Astrocyte (in vitro differentiated cells and primary cell): ENCODE data around the gene RNF175. TPM values are rescaled to one million over a fixed set of nuclear protein-coding genes. Genes with fewer than 3 reads are reported as not detected.

Experiments
- DNase-seq: peaks from one replicate; pipeline ENCODE4 v3.0.0-alpha.2; 2010; ENCODE audit warnings: low read depth
- FAIRE-seq: peaks from 2 replicates; lab custom pipeline; 2011; peaks lifted over from hg19 to GRCh38; lab: Jason Lieb, UNC
- H2AFZ ChIP-seq: 2 replicates; pipeline ENCODE4 v1.6.0; 2012; ENCODE audit warnings: low read depth, low read length, inconsistent platforms
- H3K27ac ChIP-seq: 2 replicates; pipeline ENCODE4 v1.5.1; 2011; ENCODE audit warnings: low read depth, low read length, inconsistent platforms
- H3K27me3 ChIP-seq: 2 replicates; pipeline ENCODE4 v1.6.0; 2011; ENCODE audit warnings: low read length, inconsistent platforms; ENCODE audit not compliant: insufficient read depth
- H3K36me3 ChIP-seq: 2 replicates; pipeline ENCODE4 v1.5.1; 2011; ENCODE audit warnings: low read length, inconsistent platforms; ENCODE audit not compliant: insufficient read depth
- H3K4me1 ChIP-seq: 2 replicates; pipeline ENCODE4 v1.5.1; 2011; ENCODE audit warnings: low read length, inconsistent platforms; ENCODE audit not compliant: insufficient read depth
- H3K4me2 ChIP-seq: 2 replicates; pipeline ENCODE4 v1.6.0; 2012; ENCODE audit warnings: low read length, inconsistent platforms
- H3K4me3 ChIP-seq: 2 replicates; pipeline ENCODE4 v1.5.1; 2011; ENCODE audit warnings: low read depth, mild to moderate bottlenecking, low read length, inconsistent platforms; ENCODE audit not compliant: insufficient read depth
- H3K79me2 ChIP-seq: 2 replicates; pipeline ENCODE4 v1.6.0; 2012; ENCODE audit warnings: mild to moderate bottlenecking, low read length, inconsistent platforms; ENCODE audit not compliant: insufficient read depth
- H3K9ac ChIP-seq: 2 replicates; pipeline ENCODE4 v1.6.0; 2012; ENCODE audit warnings: mild to moderate bottlenecking, low read length, inconsistent platforms
- H3K9me3 ChIP-seq: 2 replicates; pipeline ENCODE4 v1.5.1; 2012; ENCODE audit warnings: low read depth, mild to moderate bottlenecking, low read length, inconsistent platforms; ENCODE audit not compliant: insufficient read depth
- H4K20me1 ChIP-seq: 2 replicates; pipeline ENCODE4 v1.6.0; 2012; ENCODE audit warnings: low read length, inconsistent platforms; ENCODE audit not compliant: insufficient read depth
- H3K27ac Mint-ChIP-seq: one replicate; pipeline ENCODE4 v1.8.0; 2021; ENCODE audit warnings: mild to moderate bottlenecking, mixed read lengths; ENCODE audit not compliant: unreplicated experiment
- H3K27me3 Mint-ChIP-seq: one replicate; pipeline ENCODE4 v1.8.0; 2021; ENCODE audit warnings: low read depth, mixed read lengths; ENCODE audit not compliant: unreplicated experiment
- H3K36me3 Mint-ChIP-seq: one replicate; pipeline ENCODE4 v1.8.0; 2021; ENCODE audit warnings: low read depth, mixed read lengths; ENCODE audit not compliant: unreplicated experiment
- H3K4me1 Mint-ChIP-seq: one replicate; pipeline ENCODE4 v1.8.0; 2021; ENCODE audit warnings: low read depth, mixed read lengths; ENCODE audit not compliant: unreplicated experiment
- H3K4me3 Mint-ChIP-seq: one replicate; pipeline ENCODE4 v1.8.0; 2021; ENCODE audit warnings: mild to moderate bottlenecking, moderate library complexity, mixed read lengths; ENCODE audit not compliant: unreplicated experiment
- H3K9me3 Mint-ChIP-seq: one replicate; pipeline ENCODE4 v1.8.0; 2021; ENCODE audit warnings: mild to moderate bottlenecking, mixed read lengths; ENCODE audit not compliant: unreplicated experiment
- CTCF ChIP-seq: IDR thresholded peaks from 2 replicates; pipeline ENCODE4 v1.5.1; 2011; ENCODE audit warnings: low read depth, mild to moderate bottlenecking, inconsistent platforms, low read length, moderate library complexity; ENCODE audit not compliant: insufficient read depth
- EZH2 ChIP-seq: IDR thresholded peaks from 2 replicates; pipeline ENCODE4 v1.6.1; 2012; ENCODE audit warnings: mild to moderate bottlenecking, low read length, inconsistent platforms; ENCODE audit not compliant: insufficient read depth
- total RNA-seq: library from RNA; stranded (reverse); gene quantifications from 2 replicates; pipeline ENCODE4 v1.2.1, GENCODE V29; 2021

The RNF175 gene
- total RNA-seq, 1 donor from 2014 or later = 1.0 TPM

- DNase-seq = no peak
- no peak overlapping the region for H3K27ac ChIP-seq
- H3K9me3 ChIP-seq = no peaks in the 10 kb centered on the region
- Mint-ChIP-seq H3K4me1 (peaks cover 12% of the 10 kb centered on the region), H3K27me3 (peaks cover 40% of the 10 kb centered on the region), H3K36me3 (peaks cover 5% of the 10 kb centered on the region), H3K27ac (peak overlapping the region; percentile 79), H3K4me3 (peak overlapping the region; percentile 87), H3K9me3 (no peaks in the 10 kb centered on the region)
- no peak overlapping the region for H3K9ac ChIP-seq
- peaks cover 17% of the 10 kb centered on the region for H3K4me1 ChIP-seq
- no peaks in the 10 kb centered on the region for H4K20me1 ChIP-seq
- H2AFZ ChIP-seq = no peak overlapping the region
- FAIRE-seq = no peak
- TF ChIP-seq EZH2 (no peak), CTCF (no peak)
- peak overlapping the region; percentile 74 for H3K4me2 ChIP-seq
- H3K4me3 ChIP-seq = no peak overlapping the region
- peaks cover 87% of the 10 kb centered on the region for H3K27me3 ChIP-seq
- no peaks in the 10 kb centered on the region for H3K36me3 ChIP-seq
- no peaks in the 10 kb centered on the region for H3K79me2 ChIP-seq
Measured at GRCh38 chr4:153790500-153790865, 30.7 kb upstream of the RNF175 start.

- Mint-ChIP-seq H3K4me1 (peaks cover 12% of the 10 kb centered on the region), H3K27ac (peak overlapping the region; percentile 79), H3K4me3 (peak overlapping the region; percentile 87), H3K36me3 (peaks cover 5% of the 10 kb centered on the region), H3K9me3 (no peaks in the 10 kb centered on the region), H3K27me3 (peaks cover 40% of the 10 kb centered on the region)
- Histone ChIP-seq H3K9me3 (no peaks in the 10 kb centered on the region), H3K4me1 (peaks cover 17% of the 10 kb centered on the region), H3K79me2 (no peaks in the 10 kb centered on the region), H4K20me1 (no peaks in the 10 kb centered on the region), H3K4me2 (peak overlapping the region; percentile 68), H3K9ac (no peak overlapping the region), H3K4me3 (no peak overlapping the region), H2AFZ (no peak overlapping the region), H3K27ac (no peak overlapping the region), H3K27me3 (peaks cover 84% of the 10 kb centered on the region), H3K36me3 (no peaks in the 10 kb centered on the region)
- no peak for DNase-seq
- FAIRE-seq = no peak
- TF ChIP-seq EZH2 (no peak), CTCF (no peak)
Measured at GRCh38 chr4:153789741-153790499, 30.1 kb upstream of the RNF175 start.
